GM12875 (cell line): Measurements from ENCODE around the gene LAMTOR5.

Experiments
- H3K4me3 ChIP-seq: one replicate; pipeline ENCODE4 v1.5.1; 2011; ENCODE audit warnings: low read depth, low read length, control low read depth
- CTCF ChIP-seq: IDR thresholded peaks from 2 replicates; pipeline ENCODE4 v1.5.1; 2011; ENCODE audit warnings: low read depth, mild to moderate bottlenecking, control low read depth, inconsistent platforms, low read length, moderate library complexity, borderline replicate concordance; ENCODE audit not compliant: insufficient read depth

Gene LAMTOR5

GRCh38 chr1:110385369-110385768 lies 22.1 kb downstream of the LAMTOR5 start:
- H3K4me3 ChIP-seq: no peak overlapping the region
- no peak for TF ChIP-seq CTCF

GRCh38 chr1:110384581-110385321 lies 22.7 kb downstream of the LAMTOR5 start:
- H3K4me3 ChIP-seq: no peak overlapping the region
- TF ChIP-seq CTCF: no peak

GRCh38 chr1:110383251-110383990 lies 24.1 kb downstream of the LAMTOR5 start:
- no peak overlapping the region for H3K4me3 ChIP-seq

GRCh38 chr1:110380672-110381283 lies 26.7 kb downstream of the LAMTOR5 start:
- TF ChIP-seq CTCF: no peak
- H3K4me3 ChIP-seq: no peak overlapping the region

More at GRCh38 chr1:110383251-110383990, 24.1 kb downstream of the LAMTOR5 start:
- TF ChIP-seq CTCF: no peak

- no peak overlapping the region for H3K4me3 ChIP-seq
- no peak for TF ChIP-seq CTCF
These were observed 32.0 kb downstream of the LAMTOR5 start for GRCh38 chr1:110375490-110375889.

GRCh38 chr1:110370827-110371226 lies 36.7 kb downstream of the LAMTOR5 start:
- no peak for TF ChIP-seq CTCF

More at GRCh38 chr1:110370827-110371226, 36.7 kb downstream of the LAMTOR5 start:
- no peak overlapping the region for H3K4me3 ChIP-seq
